K562 (cell line): ENCODE results near the gene TRAPPC4. TPM values are rescaled to one million over a fixed set of nuclear protein-coding genes. Genes with fewer than 3 reads are reported as not detected.

ENCODE experiments used
- L3MBTL2 ChIP-seq: fragments of 450-650 bp; IDR thresholded peaks from 2 replicates; pipeline ENCODE4 v1.6.1; 2016; ENCODE audit warnings: mild to moderate bottlenecking, moderate library complexity
- MGA ChIP-seq: fragments of 450-650 bp; IDR thresholded peaks from 2 replicates; pipeline ENCODE4 v1.6.1; 2016; ENCODE audit warnings: mild to moderate bottlenecking, moderate library complexity
- SMAD2 ChIP-seq: fragments of 150-350 bp; IDR thresholded peaks from 2 replicates; pipeline ENCODE4 v1.6.1; 2014; ENCODE audit warnings: low read depth, mild to moderate bottlenecking, low read length
- TCF3 ChIP-seq: sonication (generic); formaldehyde crosslinking; IDR thresholded peaks from 2 replicates; pipeline ENCODE4 v1.4.0; 2020; ENCODE audit warnings: mild to moderate bottlenecking, missing genetic modification reagents
- ZKSCAN1 ChIP-seq: fragments of 150-350 bp; IDR thresholded peaks from 2 replicates; pipeline ENCODE4 v1.6.1; 2016; ENCODE audit warnings: low read depth, low read length
- polyA plus RNA-seq, 8 experiments: library from polyadenylated mRNA; depleted of rRNA in 4 of 8; stranded (reverse) in 5 of 8; unstranded in 3 of 8; fragments of >200 nt; fragmentation: Nextera tagmentation in 2 of 8; fragmentation: Illumina TruSeq in 1 of 8; extraction: Ambion mirVana in 2 of 8; extraction: Trizol in 1 of 8; gene quantifications; 2 replicates each; pipeline versions ENCODE4 v1.2.1 to v1.2.3, GENCODE V29; 2011 to 2014; ENCODE audit warnings: inconsistent platforms in 1 of 8, missing spikeins in 1 of 8
- total RNA-seq, 7 experiments: library from RNA; depleted of rRNA in 6 of 7; stranded (reverse); fragments of >200 nt in 6 of 7; fragmentation: Illumina TruSeq in 2 of 7; extraction: Trizol in 2 of 7; gene quantifications; 2 replicates each; pipeline versions ENCODE4 v1.2.1 to v1.2.3, GENCODE V29; 2011 to 2021; ENCODE audit warnings: low replicate concordance in 1 of 7
- TF ChIP-seq, protein P1 (sequence below): fragments of 450-650 bp; IDR thresholded peaks from 2 replicates; pipeline ENCODE4 v1.6.1; 2016; ENCODE audit warnings: low read depth
- TF ChIP-seq, protein P2 (sequence below), 2 experiments: fragments of 450-650 bp; conservative IDR thresholded peaks; 2 replicates each; pipeline ENCODE4 v1.6.1; 2017; ENCODE audit warnings: mild to moderate bottlenecking in 2 of 2, moderate library complexity in 2 of 2

The TRAPPC4 gene
- total and polyA plus RNA-seq, 9 of the 15 experiments (the other 6 are each of a cell fraction or from before 2014, with no cell fraction given), result 121 to 524 (median 142) TPM

DNA sequence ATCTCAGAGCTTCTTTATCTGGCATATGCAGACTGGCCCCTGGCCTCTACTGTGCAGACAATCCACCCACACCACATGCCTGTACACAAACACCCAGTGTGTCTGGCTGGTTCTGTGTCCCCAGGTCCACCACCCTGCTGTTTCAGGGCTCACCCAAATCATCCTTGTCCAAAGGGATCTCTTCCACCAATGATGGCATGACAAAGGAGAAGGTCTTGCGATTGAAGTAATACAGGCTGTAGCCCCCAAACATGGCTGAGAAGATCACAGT is 10.4 kb downstream of the TRAPPC4 start (continued):
- TF ChIP-seq, protein P1, sequence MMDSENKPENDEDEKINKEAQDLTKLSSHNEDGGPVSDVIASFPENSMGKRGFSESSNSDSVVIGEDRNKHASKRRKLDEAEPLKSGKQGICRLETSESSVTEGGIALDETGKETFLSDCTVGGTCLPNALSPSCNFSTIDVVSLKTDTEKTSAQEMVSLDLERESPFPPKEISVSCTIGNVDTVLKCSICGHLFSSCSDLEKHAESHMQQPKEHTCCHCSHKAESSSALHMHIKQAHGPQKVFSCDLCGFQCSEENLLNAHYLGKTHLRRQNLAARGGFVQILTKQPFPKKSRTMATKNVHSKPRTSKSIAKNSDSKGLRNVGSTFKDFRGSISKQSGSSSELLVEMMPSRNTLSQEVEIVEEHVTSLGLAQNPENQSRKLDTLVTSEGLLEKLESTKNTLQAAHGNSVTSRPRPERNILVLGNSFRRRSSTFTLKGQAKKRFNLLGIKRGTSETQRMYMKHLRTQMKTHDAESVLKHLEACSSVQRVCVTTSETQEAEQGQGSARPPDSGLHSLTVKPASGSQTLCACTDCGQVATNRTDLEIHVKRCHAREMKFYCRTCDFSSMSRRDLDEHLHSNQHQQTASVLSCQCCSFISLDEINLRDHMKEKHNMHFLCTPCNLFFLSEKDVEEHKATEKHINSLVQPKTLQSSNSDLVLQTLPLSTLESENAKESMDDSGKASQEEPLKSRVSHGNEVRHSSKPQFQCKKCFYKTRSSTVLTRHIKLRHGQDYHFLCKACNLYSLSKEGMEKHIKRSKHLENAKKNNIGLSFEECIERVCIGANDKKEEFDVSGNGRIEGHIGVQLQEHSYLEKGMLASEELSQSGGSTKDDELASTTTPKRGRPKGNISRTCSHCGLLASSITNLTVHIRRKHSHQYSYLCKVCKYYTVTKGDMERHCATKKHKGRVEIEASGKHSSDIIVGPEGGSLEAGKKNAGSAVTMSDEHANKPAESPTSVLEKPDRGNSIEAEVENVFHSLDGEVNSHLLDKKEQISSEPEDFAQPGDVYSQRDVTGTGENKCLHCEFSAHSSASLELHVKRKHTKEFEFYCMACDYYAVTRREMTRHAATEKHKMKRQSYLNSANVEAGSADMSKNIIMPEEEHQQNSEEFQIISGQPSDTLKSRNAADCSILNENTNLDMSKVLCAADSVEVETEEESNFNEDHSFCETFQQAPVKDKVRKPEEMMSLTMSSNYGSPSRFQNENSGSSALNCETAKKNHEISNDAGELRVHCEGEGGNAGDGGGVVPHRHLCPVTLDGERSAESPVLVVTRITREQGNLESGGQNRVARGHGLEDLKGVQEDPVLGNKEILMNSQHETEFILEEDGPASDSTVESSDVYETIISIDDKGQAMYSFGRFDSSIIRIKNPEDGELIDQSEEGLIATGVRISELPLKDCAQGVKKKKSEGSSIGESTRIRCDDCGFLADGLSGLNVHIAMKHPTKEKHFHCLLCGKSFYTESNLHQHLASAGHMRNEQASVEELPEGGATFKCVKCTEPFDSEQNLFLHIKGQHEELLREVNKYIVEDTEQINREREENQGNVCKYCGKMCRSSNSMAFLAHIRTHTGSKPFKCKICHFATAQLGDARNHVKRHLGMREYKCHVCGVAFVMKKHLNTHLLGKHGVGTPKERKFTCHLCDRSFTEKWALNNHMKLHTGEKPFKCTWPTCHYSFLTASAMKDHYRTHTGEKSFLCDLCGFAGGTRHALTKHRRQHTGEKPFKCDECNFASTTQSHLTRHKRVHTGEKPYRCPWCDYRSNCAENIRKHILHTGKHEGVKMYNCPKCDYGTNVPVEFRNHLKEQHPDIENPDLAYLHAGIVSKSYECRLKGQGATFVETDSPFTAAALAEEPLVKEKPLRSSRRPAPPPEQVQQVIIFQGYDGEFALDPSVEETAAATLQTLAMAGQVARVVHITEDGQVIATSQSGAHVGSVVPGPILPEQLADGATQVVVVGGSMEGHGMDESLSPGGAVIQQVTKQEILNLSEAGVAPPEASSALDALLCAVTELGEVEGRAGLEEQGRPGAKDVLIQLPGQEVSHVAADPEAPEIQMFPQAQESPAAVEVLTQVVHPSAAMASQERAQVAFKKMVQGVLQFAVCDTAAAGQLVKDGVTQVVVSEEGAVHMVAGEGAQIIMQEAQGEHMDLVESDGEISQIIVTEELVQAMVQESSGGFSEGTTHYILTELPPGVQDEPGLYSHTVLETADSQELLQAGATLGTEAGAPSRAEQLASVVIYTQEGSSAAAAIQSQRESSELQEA, result no peak
- TF ChIP-seq ZKSCAN1 (0 out of 2 replicates have a peak, but pooled peaks have one; percentile 31), L3MBTL2 (no peak), MGA (no peak), TCF3 (peak; percentile 59; the same call in 1 of the 2 replicates), SMAD2 (no peak)
- TF ChIP-seq, protein P2, sequence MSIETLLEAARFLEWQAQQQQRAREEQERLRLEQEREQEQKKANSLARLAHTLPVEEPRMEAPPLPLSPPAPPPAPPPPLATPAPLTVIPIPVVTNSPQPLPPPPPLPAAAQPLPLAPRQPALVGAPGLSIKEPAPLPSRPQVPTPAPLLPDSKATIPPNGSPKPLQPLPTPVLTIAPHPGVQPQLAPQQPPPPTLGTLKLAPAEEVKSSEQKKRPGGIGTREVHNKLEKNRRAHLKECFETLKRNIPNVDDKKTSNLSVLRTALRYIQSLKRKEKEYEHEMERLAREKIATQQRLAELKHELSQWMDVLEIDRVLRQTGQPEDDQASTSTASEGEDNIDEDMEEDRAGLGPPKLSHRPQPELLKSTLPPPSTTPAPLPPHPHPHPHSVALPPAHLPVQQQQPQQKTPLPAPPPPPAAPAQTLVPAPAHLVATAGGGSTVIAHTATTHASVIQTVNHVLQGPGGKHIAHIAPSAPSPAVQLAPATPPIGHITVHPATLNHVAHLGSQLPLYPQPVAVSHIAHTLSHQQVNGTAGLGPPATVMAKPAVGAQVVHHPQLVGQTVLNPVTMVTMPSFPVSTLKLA (conservative IDR thresholded peaks at IDR 0.05), result peak in 1 of 2 experiments; percentile 31; a peak in 1 of 4 replicates
